ENCODE results near the gene PEAR1.

PEAR1 gene

GRCh38 chr1:156958247-156958714, 64.8 kb downstream of the PEAR1 start:
- in situ Hi-C loops (cut with MboI; ENCODE audit: low sequenced_read_pairs): no loop called here

GRCh38 chr1:156959414-156959813, 65.9 kb downstream of the PEAR1 start:
- in situ Hi-C loops (cut with MboI; ENCODE audit: low sequenced_read_pairs): no loop called here

DNA sequence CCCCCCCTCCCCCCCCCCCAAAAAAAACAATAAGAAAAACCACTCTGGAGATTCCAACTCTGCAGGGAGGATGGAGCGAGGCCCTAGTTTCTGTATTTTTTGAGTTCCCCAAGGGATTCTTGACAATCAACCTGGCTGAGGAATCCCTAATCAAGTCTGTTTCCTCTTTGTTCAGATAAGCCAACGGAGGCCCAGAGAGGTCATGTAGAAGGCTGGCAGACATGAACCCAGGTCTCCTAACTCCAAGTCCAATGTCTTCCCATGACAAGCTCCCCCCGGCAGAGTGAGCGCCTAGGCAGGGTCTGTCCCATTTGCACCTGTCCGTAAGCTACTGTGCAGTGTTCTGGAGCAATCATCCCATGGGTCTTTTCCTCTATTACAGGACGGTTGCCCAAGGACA, 66.4 kb downstream of the PEAR1 start:
- in situ Hi-C loops (cut with MboI; ENCODE audit: low sequenced_read_pairs): no loop called here

DNA sequence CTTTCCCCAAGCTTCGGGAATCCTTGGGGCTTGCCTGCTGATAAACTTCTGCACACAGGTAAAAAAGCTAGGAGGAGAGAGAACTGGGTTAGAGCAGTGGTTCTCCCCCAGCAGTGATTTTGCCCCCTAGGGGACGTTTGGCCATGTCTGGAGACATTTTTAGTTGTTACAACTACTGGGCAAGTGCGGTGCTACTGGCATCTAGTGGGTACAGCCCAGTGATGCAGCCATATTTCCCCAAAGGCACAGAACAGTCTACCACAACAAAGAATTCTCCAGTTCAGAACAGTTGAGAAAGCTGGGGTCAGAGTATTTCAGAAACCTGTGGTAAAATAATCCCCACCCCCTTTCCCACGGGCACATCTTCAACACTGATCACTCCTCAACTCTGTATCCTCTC, 68.2 kb downstream of the PEAR1 start:
- in situ Hi-C loops (cut with MboI; ENCODE audit: low sequenced_read_pairs): no loop called here

DNA sequence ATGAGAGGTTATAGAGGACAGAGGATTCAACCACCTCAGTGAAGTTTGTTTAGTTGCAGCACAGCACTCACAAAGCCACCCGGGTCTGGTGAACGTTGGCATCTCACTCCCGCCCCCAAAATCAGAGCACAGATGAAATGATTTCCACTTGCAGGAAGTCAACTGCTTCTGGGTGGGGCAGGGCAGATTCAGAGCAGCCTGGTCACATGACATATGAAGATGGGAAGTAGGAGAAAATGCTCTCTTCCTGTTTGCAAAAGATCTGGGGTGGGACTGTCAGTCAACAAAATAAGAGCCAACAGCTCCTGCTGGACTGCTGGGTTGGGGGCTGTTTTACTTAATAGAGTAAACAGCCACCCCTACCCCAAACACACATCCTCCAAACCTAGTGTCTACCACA, 70.1 kb downstream of the PEAR1 start:
- in situ Hi-C loops (cut with MboI; ENCODE audit: low sequenced_read_pairs): no loop called here

DNA sequence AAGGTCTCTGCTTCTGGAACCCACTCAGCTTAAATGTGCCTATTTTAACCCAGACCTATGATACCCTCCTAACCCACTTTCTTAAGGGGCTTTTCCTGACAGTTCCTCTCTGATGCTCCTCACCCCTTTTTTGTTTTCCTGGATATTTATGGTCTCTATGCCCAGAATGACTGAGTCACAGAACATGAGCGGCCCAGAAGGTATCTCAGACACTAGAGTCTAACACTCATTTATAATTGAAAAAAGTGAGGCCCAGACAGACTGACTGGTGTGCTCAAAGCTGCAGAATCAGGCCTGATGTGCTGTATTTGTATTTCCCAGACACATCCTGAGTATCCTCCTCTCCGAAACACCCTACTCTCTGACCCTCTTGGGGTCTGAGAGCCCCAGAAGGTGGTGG, 70.9 kb downstream of the PEAR1 start:
- in situ Hi-C loops (cut with MboI; ENCODE audit: low sequenced_read_pairs): no loop called here
